SK-N-MC (cell line): ENCODE data around the gene LHX3.

Source experiments
- EZH2 ChIP-seq: fragments of 200-600 bp; sonication (generic); IDR thresholded peaks from one replicate; pipeline ENCODE4 v1.6.1; 2017; ENCODE audit warnings: antibody characterized with exemption
- FOXP2 ChIP-seq: optimal IDR thresholded peaks from 2 replicates; pipeline ENCODE3; 2011; ENCODE audit warnings: mild to moderate bottlenecking, moderate library complexity; ENCODE audit not compliant: insufficient read depth; ENCODE audit errors: extremely low read length, control extremely low read depth
- POLR2AphosphoS5 ChIP-seq: IDR thresholded peaks from 2 replicates; pipeline ENCODE4 v1.6.1; 2012; ENCODE audit warnings: mild to moderate bottlenecking, low read depth, low read length, borderline replicate concordance

DNA sequence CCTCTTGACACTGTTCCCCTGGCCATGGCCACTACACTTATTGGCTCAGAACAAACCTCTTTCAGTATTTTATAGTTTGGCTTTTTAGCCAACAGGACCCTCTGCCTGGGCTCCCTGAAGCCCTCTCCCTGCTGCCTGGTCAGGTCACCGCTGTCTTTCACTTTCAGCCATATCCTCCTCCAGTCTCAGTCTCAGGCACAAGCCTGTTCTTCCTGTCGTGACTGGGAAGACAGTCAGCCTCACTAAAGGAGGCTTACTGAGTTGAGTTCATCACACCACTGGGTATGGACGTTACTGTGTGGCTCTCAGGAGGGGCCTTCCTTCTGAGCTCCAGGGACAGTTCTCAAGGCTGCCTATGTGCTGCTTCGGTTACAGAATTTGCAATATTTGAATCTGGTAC is 38.7 kb upstream of the LHX3 start:
- TF ChIP-seq POLR2AphosphoS5 (no peak), EZH2 (no peak), FOXP2 (no peak)
